HL-60 (cell line): Measurements from ENCODE around the gene JPH4.

Experiments used
- DNase-seq, 2 experiments: peaks; one replicate each; pipeline ENCODE4 v3.0.0-alpha.2; 2010 to 2020; ENCODE audit warnings: low read depth in 1 of 2, low spot score in 1 of 2
- H3K27ac ChIP-seq: fragments of 250-450 bp; sonication (Bioruptor Pico); replicated peaks from 2 replicates; pipeline ENCODE4 v1.5.1; 2020; ENCODE audit warnings: mild to moderate bottlenecking, moderate library complexity
- H3K27me3 ChIP-seq: fragments of 250-450 bp; sonication (Bioruptor Pico); 2 replicates; pipeline ENCODE4 v1.5.1; 2021; ENCODE audit warnings: mild to moderate bottlenecking, moderate library complexity; ENCODE audit not compliant: insufficient read depth, poor library complexity, severe bottlenecking
- H3K4me3 ChIP-seq: replicated peaks from 2 replicates; pipeline ENCODE4 v1.5.1; 2011; ENCODE audit warnings: mild to moderate bottlenecking, control low read depth, low read length; ENCODE audit not compliant: insufficient read depth
- GABPA ChIP-seq: IDR thresholded peaks from 2 replicates; pipeline ENCODE4 v1.6.1; 2012; ENCODE audit warnings: low read depth
- POLR2AphosphoS5 ChIP-seq: IDR thresholded peaks from 2 replicates; pipeline ENCODE4 v1.6.1; 2012; ENCODE audit warnings: low read depth
- SPI1 ChIP-seq: IDR thresholded peaks from 2 replicates; pipeline ENCODE4 v1.6.1; 2012; ENCODE audit warnings: low read depth, mild to moderate bottlenecking, borderline replicate concordance
- TF ChIP-seq, protein P1 (sequence below): IDR thresholded peaks from one replicate; pipeline ENCODE4 v1.5.1; 2011; ENCODE audit warnings: low read length, control low read depth, inconsistent platforms; ENCODE audit not compliant: insufficient read depth
- TF ChIP-seq, protein P2 (sequence below): IDR thresholded peaks from 2 replicates; pipeline ENCODE4 v1.6.1; 2012; ENCODE audit warnings: low read depth; ENCODE audit not compliant: insufficient replicate concordance

Gene JPH4

DNA sequence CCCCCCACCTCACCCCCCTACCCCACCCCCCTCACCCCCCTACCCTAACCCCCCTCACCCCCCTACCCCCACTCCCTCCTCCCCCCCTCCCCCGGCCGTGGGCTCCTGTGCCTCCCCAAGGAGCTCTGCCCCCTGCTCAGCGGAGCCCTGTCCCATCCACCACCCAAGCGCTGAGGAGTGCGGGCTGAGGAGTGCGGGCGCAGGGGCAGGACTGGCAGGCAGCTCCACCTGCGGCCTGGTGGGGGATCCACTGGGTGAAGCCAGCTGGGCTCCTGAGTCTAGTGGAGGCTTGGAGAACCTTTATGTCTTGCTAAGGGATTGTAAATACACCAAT is 2.3 kb upstream of the JPH4 start:
- no peak for DNase-seq
- H3K27ac ChIP-seq = no peak overlapping the region
- no peak overlapping the region for H3K4me3 ChIP-seq
- TF ChIP-seq GABPA = no peak
- TF ChIP-seq, protein P1, sequence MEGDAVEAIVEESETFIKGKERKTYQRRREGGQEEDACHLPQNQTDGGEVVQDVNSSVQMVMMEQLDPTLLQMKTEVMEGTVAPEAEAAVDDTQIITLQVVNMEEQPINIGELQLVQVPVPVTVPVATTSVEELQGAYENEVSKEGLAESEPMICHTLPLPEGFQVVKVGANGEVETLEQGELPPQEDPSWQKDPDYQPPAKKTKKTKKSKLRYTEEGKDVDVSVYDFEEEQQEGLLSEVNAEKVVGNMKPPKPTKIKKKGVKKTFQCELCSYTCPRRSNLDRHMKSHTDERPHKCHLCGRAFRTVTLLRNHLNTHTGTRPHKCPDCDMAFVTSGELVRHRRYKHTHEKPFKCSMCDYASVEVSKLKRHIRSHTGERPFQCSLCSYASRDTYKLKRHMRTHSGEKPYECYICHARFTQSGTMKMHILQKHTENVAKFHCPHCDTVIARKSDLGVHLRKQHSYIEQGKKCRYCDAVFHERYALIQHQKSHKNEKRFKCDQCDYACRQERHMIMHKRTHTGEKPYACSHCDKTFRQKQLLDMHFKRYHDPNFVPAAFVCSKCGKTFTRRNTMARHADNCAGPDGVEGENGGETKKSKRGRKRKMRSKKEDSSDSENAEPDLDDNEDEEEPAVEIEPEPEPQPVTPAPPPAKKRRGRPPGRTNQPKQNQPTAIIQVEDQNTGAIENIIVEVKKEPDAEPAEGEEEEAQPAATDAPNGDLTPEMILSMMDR = no peak
- TF ChIP-seq, protein P2, sequence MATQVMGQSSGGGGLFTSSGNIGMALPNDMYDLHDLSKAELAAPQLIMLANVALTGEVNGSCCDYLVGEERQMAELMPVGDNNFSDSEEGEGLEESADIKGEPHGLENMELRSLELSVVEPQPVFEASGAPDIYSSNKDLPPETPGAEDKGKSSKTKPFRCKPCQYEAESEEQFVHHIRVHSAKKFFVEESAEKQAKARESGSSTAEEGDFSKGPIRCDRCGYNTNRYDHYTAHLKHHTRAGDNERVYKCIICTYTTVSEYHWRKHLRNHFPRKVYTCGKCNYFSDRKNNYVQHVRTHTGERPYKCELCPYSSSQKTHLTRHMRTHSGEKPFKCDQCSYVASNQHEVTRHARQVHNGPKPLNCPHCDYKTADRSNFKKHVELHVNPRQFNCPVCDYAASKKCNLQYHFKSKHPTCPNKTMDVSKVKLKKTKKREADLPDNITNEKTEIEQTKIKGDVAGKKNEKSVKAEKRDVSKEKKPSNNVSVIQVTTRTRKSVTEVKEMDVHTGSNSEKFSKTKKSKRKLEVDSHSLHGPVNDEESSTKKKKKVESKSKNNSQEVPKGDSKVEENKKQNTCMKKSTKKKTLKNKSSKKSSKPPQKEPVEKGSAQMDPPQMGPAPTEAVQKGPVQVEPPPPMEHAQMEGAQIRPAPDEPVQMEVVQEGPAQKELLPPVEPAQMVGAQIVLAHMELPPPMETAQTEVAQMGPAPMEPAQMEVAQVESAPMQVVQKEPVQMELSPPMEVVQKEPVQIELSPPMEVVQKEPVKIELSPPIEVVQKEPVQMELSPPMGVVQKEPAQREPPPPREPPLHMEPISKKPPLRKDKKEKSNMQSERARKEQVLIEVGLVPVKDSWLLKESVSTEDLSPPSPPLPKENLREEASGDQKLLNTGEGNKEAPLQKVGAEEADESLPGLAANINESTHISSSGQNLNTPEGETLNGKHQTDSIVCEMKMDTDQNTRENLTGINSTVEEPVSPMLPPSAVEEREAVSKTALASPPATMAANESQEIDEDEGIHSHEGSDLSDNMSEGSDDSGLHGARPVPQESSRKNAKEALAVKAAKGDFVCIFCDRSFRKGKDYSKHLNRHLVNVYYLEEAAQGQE = no peak
- no peak for TF ChIP-seq SPI1
- no peak for TF ChIP-seq POLR2AphosphoS5
- peaks cover 38% of the 10 kb centered on the region for H3K27me3 ChIP-seq

DNA sequence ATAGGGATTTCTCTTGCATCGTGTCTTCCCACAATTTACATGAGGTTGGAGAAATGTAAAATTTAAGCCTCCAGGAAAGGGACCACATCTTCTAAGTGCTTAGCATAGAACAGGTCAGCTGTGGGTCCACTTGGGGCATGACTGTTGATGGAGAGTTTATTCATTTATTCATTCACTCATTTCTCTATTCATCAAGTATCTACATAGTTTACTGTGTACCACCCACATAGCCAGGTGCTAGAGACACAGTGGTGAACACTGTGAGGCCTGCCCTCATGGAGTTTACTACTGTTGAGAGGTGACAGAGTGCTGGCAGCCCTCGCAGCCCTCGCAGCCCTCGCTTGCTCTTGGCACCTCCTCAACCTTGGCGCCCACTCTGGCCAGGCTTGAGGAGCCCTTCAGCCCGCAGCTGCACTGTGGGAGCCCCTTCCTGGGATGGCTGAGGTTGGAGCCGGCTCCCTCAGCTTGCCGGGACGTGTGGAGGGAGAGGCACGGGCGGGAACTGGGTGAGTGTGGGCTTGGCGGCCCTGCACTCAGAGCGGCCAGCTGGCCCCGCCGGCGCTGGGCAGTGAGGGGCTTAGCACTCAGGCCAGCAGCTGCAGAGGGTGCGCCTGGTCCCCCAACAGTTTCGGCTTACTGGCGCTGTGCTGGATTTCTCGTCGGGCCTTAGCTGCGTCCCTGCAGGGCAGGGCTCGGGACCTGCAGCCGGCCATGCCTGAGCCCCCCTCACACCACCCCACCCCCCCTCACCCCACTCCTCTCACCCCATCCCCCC is 1.7 kb upstream of the JPH4 start:
- no peak for DNase-seq
- TF ChIP-seq, protein P2 = no peak
- TF ChIP-seq, protein P1 = no peak
- TF ChIP-seq SPI1 = no peak
- TF ChIP-seq GABPA = no peak
- no peak for TF ChIP-seq POLR2AphosphoS5

DNA sequence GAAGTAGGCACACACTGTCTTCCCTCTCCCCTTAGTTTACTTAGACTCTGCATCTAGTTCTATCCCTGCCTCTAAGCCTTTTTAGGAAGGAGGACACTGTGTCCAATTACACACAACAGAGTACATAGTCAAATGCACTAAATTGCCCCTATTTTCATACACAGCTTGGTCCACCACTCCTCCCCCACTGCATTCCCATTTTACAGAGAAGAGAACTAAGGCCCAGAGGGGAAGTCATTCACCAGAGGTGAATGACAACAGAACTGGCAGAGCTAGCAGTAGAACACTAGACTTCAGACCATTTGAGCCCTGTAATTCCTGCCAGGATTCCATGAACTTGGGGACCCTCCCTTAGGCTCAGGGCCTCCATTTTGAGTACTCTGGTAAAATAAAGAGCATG is 1.1 kb upstream of the JPH4 start:
- Histone ChIP-seq H3K27ac (no peak overlapping the region), H3K27me3 (peaks cover 39% of the 10 kb centered on the region), H3K4me3 (no peak overlapping the region)
- TF ChIP-seq, protein P1 = no peak
- no peak for TF ChIP-seq SPI1
- TF ChIP-seq GABPA = no peak
- TF ChIP-seq POLR2AphosphoS5 = no peak
- TF ChIP-seq, protein P2 = no peak
- DNase-seq = no peak

More for the DNA sequence above, 1.7 kb upstream of the JPH4 start:
- H3K4me3 ChIP-seq = no peak overlapping the region
- peaks cover 37% of the 10 kb centered on the region for H3K27me3 ChIP-seq
- no peak overlapping the region for H3K27ac ChIP-seq
